Thoracic aorta (tissue), 2 donors: ENCODE data around the gene SMIM21. TPM values are rescaled to one million over a fixed set of nuclear protein-coding genes. Genes with fewer than 3 reads are reported as not detected.

ENCODE experiments used
- ATAC-seq: fragments of 150-250 bp; one replicate; pipeline ENCODE4 v1.8.0; 2017; ENCODE audit warnings: low read depth; ENCODE audit not compliant: insufficient number of reproducible peaks, low FRiP score
- DNase-seq: peaks from one replicate; pipeline ENCODE4 v3.0.0-alpha.2; 2020; ENCODE audit warnings: low spot score
- H3K27ac ChIP-seq, 2 donors: fragments of 200-600 bp; sonication (generic); 1 replicate in 1 of 2; 2 replicates in 1 of 2; pipeline ENCODE4 v1.5.1; 2016; ENCODE audit warnings: mild to moderate bottlenecking in 2 of 2, moderate library complexity in 2 of 2
- H3K27me3 ChIP-seq: fragments of 200-600 bp; sonication (generic); replicated peaks from 2 replicates; pipeline ENCODE4 v1.6.0; 2016; ENCODE audit warnings: mild to moderate bottlenecking; ENCODE audit not compliant: insufficient read depth
- H3K36me3 ChIP-seq: fragments of 200-600 bp; sonication (generic); one replicate; pipeline ENCODE4 v1.5.1; 2016
- H3K4me1 ChIP-seq, 2 donors: fragments of 200-600 bp; sonication (generic); 1 replicate in 1 of 2; 2 replicates in 1 of 2; pipeline versions ENCODE4 v1.5.1 to v1.6.0; 2016; ENCODE audit warnings: low read depth in 2 of 2, mild to moderate bottlenecking in 1 of 2; ENCODE audit not compliant: control insufficient read depth in 1 of 2
- H3K4me3 ChIP-seq: fragments of 200-600 bp; sonication (generic); 2 replicates; pipeline ENCODE4 v1.5.1; 2016; ENCODE audit warnings: mild to moderate bottlenecking
- H3K9me3 ChIP-seq: fragments of 200-600 bp; sonication (generic); 2 replicates; pipeline ENCODE4 v1.5.1; 2016
- total RNA-seq, 2 donors: library from RNA; depleted of rRNA; stranded (reverse); fragments of >200 nt; gene quantifications; one replicate each; pipeline versions ENCODE4 v1.1.0 to v1.2.3, GENCODE V29; 2016
- TF ChIP-seq, protein P1 (sequence below): fragments of 200-600 bp; sonication (generic); IDR thresholded peaks from one replicate; pipeline ENCODE4 v1.5.1; 2019; ENCODE audit warnings: antibody characterized with exemption

Gene SMIM21
- total RNA-seq, 2 donors from 2014 or later, result not detected

DNA sequence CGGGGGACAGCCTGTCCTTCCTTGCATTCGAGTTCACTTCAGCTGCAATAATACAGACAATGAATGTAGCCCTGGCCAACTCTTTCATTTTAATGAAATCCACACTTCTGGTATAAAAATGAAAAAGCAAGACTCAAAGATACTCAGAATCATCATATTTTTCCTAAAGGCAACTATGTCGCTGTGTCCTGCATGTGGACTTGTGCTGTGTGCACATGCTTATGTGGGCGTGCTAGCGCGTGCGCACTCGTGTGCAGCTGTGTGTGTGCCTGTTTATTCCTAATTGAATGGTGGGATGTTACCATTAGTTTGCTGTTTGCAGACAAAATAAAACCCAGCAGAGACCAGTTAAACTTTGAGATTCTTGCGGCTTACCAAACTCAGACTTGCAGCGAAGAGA is 49.6 kb downstream of the SMIM21 start:
- Histone ChIP-seq H3K9me3 (no peaks in the 10 kb centered on the region), H3K4me1 (no peaks in the 10 kb centered on the region), H3K27ac (no peak overlapping the region), H3K4me3 (no peak overlapping the region), H3K27me3 (no peaks in the 10 kb centered on the region), H3K36me3 (no peaks in the 10 kb centered on the region)
- TF ChIP-seq, protein P1, sequence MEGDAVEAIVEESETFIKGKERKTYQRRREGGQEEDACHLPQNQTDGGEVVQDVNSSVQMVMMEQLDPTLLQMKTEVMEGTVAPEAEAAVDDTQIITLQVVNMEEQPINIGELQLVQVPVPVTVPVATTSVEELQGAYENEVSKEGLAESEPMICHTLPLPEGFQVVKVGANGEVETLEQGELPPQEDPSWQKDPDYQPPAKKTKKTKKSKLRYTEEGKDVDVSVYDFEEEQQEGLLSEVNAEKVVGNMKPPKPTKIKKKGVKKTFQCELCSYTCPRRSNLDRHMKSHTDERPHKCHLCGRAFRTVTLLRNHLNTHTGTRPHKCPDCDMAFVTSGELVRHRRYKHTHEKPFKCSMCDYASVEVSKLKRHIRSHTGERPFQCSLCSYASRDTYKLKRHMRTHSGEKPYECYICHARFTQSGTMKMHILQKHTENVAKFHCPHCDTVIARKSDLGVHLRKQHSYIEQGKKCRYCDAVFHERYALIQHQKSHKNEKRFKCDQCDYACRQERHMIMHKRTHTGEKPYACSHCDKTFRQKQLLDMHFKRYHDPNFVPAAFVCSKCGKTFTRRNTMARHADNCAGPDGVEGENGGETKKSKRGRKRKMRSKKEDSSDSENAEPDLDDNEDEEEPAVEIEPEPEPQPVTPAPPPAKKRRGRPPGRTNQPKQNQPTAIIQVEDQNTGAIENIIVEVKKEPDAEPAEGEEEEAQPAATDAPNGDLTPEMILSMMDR, result no peak
- no peak for ATAC-seq
- DNase-seq, result no peak

- DNase-seq (no peak), ATAC-seq (no peak)
- H3K27ac ChIP-seq, result no peak overlapping the region
Observed at GRCh38 chr18:75377258-75377657, 50.2 kb downstream of the SMIM21 start.

GRCh38 chr18:75376004-75376403 is 51.5 kb downstream of the SMIM21 start:
- Histone ChIP-seq H3K4me3 (no peak overlapping the region), H3K9me3 (no peaks in the 10 kb centered on the region), H3K27ac (no peak overlapping the region), H3K4me1 (no peaks in the 10 kb centered on the region), H3K36me3 (no peaks in the 10 kb centered on the region), H3K27me3 (no peaks in the 10 kb centered on the region)
- ATAC-seq, result no peak
- TF ChIP-seq, protein P1, result no peak
- no peak for DNase-seq

More at GRCh38 chr18:75377258-75377657, 50.2 kb downstream of the SMIM21 start:
- H3K4me3 ChIP-seq, result no peak overlapping the region
- TF ChIP-seq, protein P1, result no peak
- no peaks in the 10 kb centered on the region for H3K4me1 ChIP-seq
- H3K36me3 ChIP-seq, result no peaks in the 10 kb centered on the region
- H3K27me3 ChIP-seq, result no peaks in the 10 kb centered on the region
- no peaks in the 10 kb centered on the region for H3K9me3 ChIP-seq

DNA sequence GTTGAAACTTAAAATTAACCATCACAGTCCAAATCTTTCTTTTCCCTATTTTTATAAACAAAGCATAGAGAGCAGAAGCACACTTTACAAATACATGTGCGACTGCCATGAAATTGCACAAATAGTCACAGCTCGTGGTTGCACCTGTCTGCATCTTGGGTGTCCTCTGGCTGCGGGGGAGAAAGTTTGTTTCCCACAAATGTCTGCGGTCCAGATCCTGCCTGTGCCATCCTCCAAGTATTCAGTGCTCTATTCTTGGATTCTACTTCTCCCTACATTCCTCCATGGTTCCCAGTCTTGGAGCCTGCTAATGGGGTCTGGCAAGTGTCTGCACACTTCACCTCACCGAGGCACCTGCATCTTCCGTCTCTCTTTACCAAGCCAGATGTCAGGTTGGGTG is 52.2 kb downstream of the SMIM21 start:
- Histone ChIP-seq H3K9me3 (no peaks in the 10 kb centered on the region), H3K27me3 (no peaks in the 10 kb centered on the region), H3K36me3 (no peaks in the 10 kb centered on the region), H3K4me3 (no peak overlapping the region), H3K27ac (no peak overlapping the region), H3K4me1 (no peaks in the 10 kb centered on the region)
- TF ChIP-seq, protein P1, result no peak
- ATAC-seq (no peak), DNase-seq (no peak)

- H3K9me3 ChIP-seq, result no peaks in the 10 kb centered on the region
- no peak for DNase-seq
- TF ChIP-seq, protein P1, result no peak
- H3K4me3 ChIP-seq, result no peak overlapping the region
- no peak for ATAC-seq
- H3K27ac ChIP-seq, result no peak overlapping the region
- no peaks in the 10 kb centered on the region for H3K36me3 ChIP-seq
- no peaks in the 10 kb centered on the region for H3K4me1 ChIP-seq
- H3K27me3 ChIP-seq, result no peaks in the 10 kb centered on the region
Observed at GRCh38 chr18:75374466-75374865, 53.0 kb downstream of the SMIM21 start.
